ENCODE data around the gene KCND3.

- TF ChIP-seq CTCF (IDR thresholded peaks at IDR 0.05; ENCODE audit: poor library complexity, severe bottlenecking) (no peak), POLR2AphosphoS5 (IDR thresholded peaks at IDR 0.05) (no peak), EZH2 (IDR thresholded peaks at IDR 0.05; ENCODE audit: borderline replicate concordance, insufficient read depth, low read length, poor library complexity, severe bottlenecking) (no peak), REST (IDR thresholded peaks at IDR 0.05; ENCODE audit: borderline replicate concordance) (no peak), SMC3 (conservative IDR thresholded peaks at IDR 0.05; ENCODE audit: poor library complexity) (no peak)
Measured at GRCh38 chr1:111792249-111792648, 197.2 kb downstream of the KCND3 start.
